CD14-positive monocyte (primary cell): ENCODE measurements around the gene COL15A1. TPM values are rescaled to one million over a fixed set of nuclear protein-coding genes. Genes with fewer than 3 reads are reported as not detected.

Experiments
- DNase-seq, 3 donors: peaks; one replicate each; pipeline ENCODE4 v3.0.0-alpha.2; 2011 to 2022
- H2AFZ ChIP-seq: 2 replicates; pipeline ENCODE4 v1.6.0; 2012; ENCODE audit warnings: mild to moderate bottlenecking, low read depth, low read length, inconsistent platforms; ENCODE audit not compliant: insufficient read depth, poor library complexity, severe bottlenecking
- H3K27ac ChIP-seq, 2 donors: 1 replicate in 1 of 2; 2 replicates in 1 of 2; pipeline ENCODE4 v1.5.1; 2012 to 2013; ENCODE audit warnings: low read length in 2 of 2, control low read depth in 1 of 2, inconsistent platforms in 1 of 2, low read depth in 1 of 2, mild to moderate bottlenecking in 1 of 2
- H3K27me3 ChIP-seq, 2 donors: one replicate each; pipeline versions ENCODE4 v1.6.0 to v1.6.1; 2011 to 2013; ENCODE audit warnings: low read length in 2 of 2; ENCODE audit not compliant: control insufficient read depth in 2 of 2, insufficient read depth in 2 of 2
- H3K36me3 ChIP-seq, 2 donors: replicated peaks in 1 of 2; 1 replicate in 1 of 2; 2 replicates in 1 of 2; pipeline versions ENCODE4 v1.5.1 to v1.6.1; 2012 to 2013; ENCODE audit warnings: low read length in 2 of 2, control low read depth in 1 of 2, inconsistent platforms in 1 of 2, mild to moderate bottlenecking in 1 of 2; ENCODE audit not compliant: insufficient read depth in 2 of 2, control insufficient read depth in 1 of 2
- H3K4me1 ChIP-seq, 2 donors: 1 replicate in 1 of 2; 2 replicates in 1 of 2; pipeline versions ENCODE4 v1.5.1 to v1.6.1; 2012 to 2013; ENCODE audit warnings: low read length in 2 of 2, control low read depth in 1 of 2, inconsistent platforms in 1 of 2, mild to moderate bottlenecking in 1 of 2, moderate library complexity in 1 of 2; ENCODE audit not compliant: insufficient read depth in 2 of 2, control insufficient read depth in 1 of 2
- H3K4me2 ChIP-seq: replicated peaks from 2 replicates; pipeline ENCODE3; 2012; ENCODE audit warnings: low read length, moderate library complexity, mild to moderate bottlenecking; ENCODE audit not compliant: poor library complexity, severe bottlenecking; ENCODE audit errors: extremely low read depth
- H3K4me3 ChIP-seq, 3 experiments: fragments of 200-600 bp in 1 of 3; sonication (generic) in 1 of 3; replicated peaks in 1 of 3; 1 replicate in 2 of 3; 2 replicates in 1 of 3; pipeline ENCODE4 v1.5.1; 2011 to 2013; ENCODE audit warnings: low read length in 3 of 3, mild to moderate bottlenecking in 3 of 3, control low read depth in 2 of 3, low read depth in 2 of 3, inconsistent platforms in 1 of 3, moderate library complexity in 1 of 3
- H3K79me2 ChIP-seq: 2 replicates; pipeline ENCODE4 v1.6.0; 2012; ENCODE audit warnings: mild to moderate bottlenecking, control low read depth, inconsistent platforms, low read length, moderate library complexity; ENCODE audit not compliant: insufficient read depth
- H3K9ac ChIP-seq: 2 replicates; pipeline ENCODE4 v1.6.0; 2017; ENCODE audit warnings: low read length, mild to moderate bottlenecking; ENCODE audit not compliant: insufficient read depth, poor library complexity, severe bottlenecking
- H3K9me3 ChIP-seq, 2 donors: replicated peaks in 1 of 2; 1 replicate in 1 of 2; 2 replicates in 1 of 2; pipeline versions ENCODE4 v1.5.1 to v1.6.1; 2012 to 2013; ENCODE audit warnings: low read length in 2 of 2, control low read depth in 1 of 2; ENCODE audit not compliant: control insufficient read depth in 1 of 2, insufficient read depth in 1 of 2
- H4K20me1 ChIP-seq: 2 replicates; pipeline ENCODE4 v1.6.0; 2012; ENCODE audit warnings: mild to moderate bottlenecking, low read length, control low read depth, moderate library complexity; ENCODE audit not compliant: insufficient read depth
- H3K27ac Mint-ChIP-seq, 7 donors: one replicate each; pipeline ENCODE4 v1.8.0; 2020; ENCODE audit warnings: mild to moderate bottlenecking in 7 of 7, mixed read lengths in 7 of 7, moderate library complexity in 6 of 7, inconsistent platforms in 2 of 7
- H3K27me3 Mint-ChIP-seq, 3 donors: one replicate each; pipeline ENCODE4 v1.8.0; 2021 to 2022; ENCODE audit warnings: low read depth in 3 of 3, mild to moderate bottlenecking in 3 of 3, mixed read lengths in 3 of 3, moderate library complexity in 3 of 3, inconsistent platforms in 1 of 3
- H3K36me3 Mint-ChIP-seq, 2 donors: one replicate each; pipeline ENCODE4 v1.8.0; 2020; ENCODE audit warnings: mixed read lengths in 2 of 2, inconsistent platforms in 1 of 2, mild to moderate bottlenecking in 1 of 2
- H3K4me1 Mint-ChIP-seq: one replicate; pipeline ENCODE4 v1.8.0; 2020; ENCODE audit warnings: mild to moderate bottlenecking, mixed read lengths
- H3K4me3 Mint-ChIP-seq, 2 donors: one replicate each; pipeline ENCODE4 v1.8.0; 2020; ENCODE audit warnings: mild to moderate bottlenecking in 2 of 2, mixed read lengths in 2 of 2, moderate library complexity in 1 of 2
- H3K9me3 Mint-ChIP-seq, 7 donors: one replicate each; pipeline ENCODE4 v1.8.0; 2020 to 2022; ENCODE audit warnings: mixed read lengths in 7 of 7, mild to moderate bottlenecking in 6 of 7, moderate library complexity in 6 of 7, inconsistent platforms in 2 of 7
- WGBS: methylation state at CpG from one replicate; pipeline ENCODE4 v1.1.5; 2013; ENCODE audit warnings: missing lambda C conversion rate; ENCODE audit not compliant: insufficient coverage; 5-methylcytosine and 5-hydroxymethylcytosine counted together
- intact Hi-C, 2 donors: fragments of 100-400 bp; cut with micrococcal nuclease; formaldehyde crosslinking; loops; one replicate each; pipeline versions ENCODE4 v1.15.0 to v1.15.1; 2023
- polyA plus RNA-seq, 3 donors: library from polyadenylated mRNA; depleted of rRNA in 1 of 3; unstranded in 2 of 3; stranded (reverse) in 1 of 3; fragments of 300-500 nt in 2 of 3; fragments of >200 nt in 1 of 3; fragmentation: Illumina TruSeq in 2 of 3; gene quantifications; 1 replicate in 2 of 3; 2 replicates in 1 of 3; pipeline ENCODE4 v1.2.3, GENCODE V29; 2012 to 2021
- TF ChIP-seq, protein P1 (sequence below): fragments of 200-600 bp; IDR thresholded peaks from one replicate; pipeline ENCODE4 v1.8.0; 2022; ENCODE audit warnings: antibody characterized with exemption, mild to moderate bottlenecking

The COL15A1 gene
- polyA plus RNA-seq, 3 donors = 0.03 to 0.14 (median 0.11) TPM

DNA sequence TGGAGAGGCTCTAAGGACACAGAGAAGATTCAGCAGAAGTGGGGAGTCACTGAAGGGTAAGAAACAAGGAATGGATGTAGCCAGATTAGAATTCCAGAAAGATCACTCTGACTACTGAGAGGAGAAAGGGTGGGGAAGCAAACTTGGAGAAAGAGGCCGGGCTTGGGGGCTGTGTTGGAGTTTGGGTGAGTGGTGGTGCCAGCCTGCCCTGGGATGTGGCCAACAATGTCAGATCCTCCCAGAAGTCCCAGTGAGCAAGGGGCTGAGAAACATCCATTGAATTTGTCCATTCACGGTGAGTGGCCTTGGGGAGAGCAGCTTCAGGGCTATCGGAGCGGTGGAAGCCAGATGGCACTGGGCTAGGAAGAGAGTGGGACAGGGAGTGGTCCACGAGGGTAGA is 60.4 kb downstream of the COL15A1 start:
- Mint-ChIP-seq H3K4me3 (no peak overlapping the region), H3K27me3 (peaks cover 7 to 28% (median 21%) of the 10 kb centered on the region in 3 donors), H3K4me1 (peaks cover 11% of the 10 kb centered on the region), H3K27ac (peak overlapping the region in 1 of 7 donors; percentile 21), H3K36me3 (no peaks in the 10 kb centered on the region), H3K9me3 (peaks cover 0 to 4% (median 0%) of the 10 kb centered on the region in 7 donors)
- Histone ChIP-seq H3K9ac (no peak overlapping the region), H3K27me3 (no peaks in the 10 kb centered on the region), H3K36me3 (no peaks in the 10 kb centered on the region), H3K27ac (no peak overlapping the region), H3K4me2 (no peak overlapping the region), H3K4me3 (no peak overlapping the region), H2AFZ (no peak overlapping the region), H3K79me2 (no peaks in the 10 kb centered on the region), H4K20me1 (no peaks in the 10 kb centered on the region), H3K9me3 (no peaks in the 10 kb centered on the region), H3K4me1 (peaks cover 10 to 23% of the 10 kb centered on the region in 2 donors)
- WGBS = 96% methylated on average over 5 of the region's 5 CpGs
- intact Hi-C loops = loop anchor here in 1 of 2 donors (10.0 kb wide), 1 partner anchor 51 kb away; no protein-coding TSS in a partner anchor
- TF ChIP-seq, protein P1, sequence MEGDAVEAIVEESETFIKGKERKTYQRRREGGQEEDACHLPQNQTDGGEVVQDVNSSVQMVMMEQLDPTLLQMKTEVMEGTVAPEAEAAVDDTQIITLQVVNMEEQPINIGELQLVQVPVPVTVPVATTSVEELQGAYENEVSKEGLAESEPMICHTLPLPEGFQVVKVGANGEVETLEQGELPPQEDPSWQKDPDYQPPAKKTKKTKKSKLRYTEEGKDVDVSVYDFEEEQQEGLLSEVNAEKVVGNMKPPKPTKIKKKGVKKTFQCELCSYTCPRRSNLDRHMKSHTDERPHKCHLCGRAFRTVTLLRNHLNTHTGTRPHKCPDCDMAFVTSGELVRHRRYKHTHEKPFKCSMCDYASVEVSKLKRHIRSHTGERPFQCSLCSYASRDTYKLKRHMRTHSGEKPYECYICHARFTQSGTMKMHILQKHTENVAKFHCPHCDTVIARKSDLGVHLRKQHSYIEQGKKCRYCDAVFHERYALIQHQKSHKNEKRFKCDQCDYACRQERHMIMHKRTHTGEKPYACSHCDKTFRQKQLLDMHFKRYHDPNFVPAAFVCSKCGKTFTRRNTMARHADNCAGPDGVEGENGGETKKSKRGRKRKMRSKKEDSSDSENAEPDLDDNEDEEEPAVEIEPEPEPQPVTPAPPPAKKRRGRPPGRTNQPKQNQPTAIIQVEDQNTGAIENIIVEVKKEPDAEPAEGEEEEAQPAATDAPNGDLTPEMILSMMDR = no peak
- no peak for DNase-seq

- H3K27me3 ChIP-seq = no peaks in the 10 kb centered on the region
- Mint-ChIP-seq H3K9me3 (peaks cover 0 to 4% (median under 1%) of the 10 kb centered on the region in 7 donors), H3K36me3 (no peaks in the 10 kb centered on the region), H3K4me1 (peaks cover 11% of the 10 kb centered on the region), H3K27me3 (peaks cover 7 to 27% (median 21%) of the 10 kb centered on the region in 3 donors), H3K4me3 (peak overlapping the region in 1 of 2 donors; percentile 57), H3K27ac (peak overlapping the region in 1 of 7 donors; percentile 64)
- no peaks in the 10 kb centered on the region for H4K20me1 ChIP-seq
- no peaks in the 10 kb centered on the region for H3K36me3 ChIP-seq
- peaks cover 10 to 23% of the 10 kb centered on the region in 2 donors for H3K4me1 ChIP-seq
- H3K4me2 ChIP-seq = no peak overlapping the region
- H3K27ac ChIP-seq = no peak overlapping the region
- H3K9me3 ChIP-seq = peaks cover 0 to under 1% of the 10 kb centered on the region in 2 donors
- H3K79me2 ChIP-seq = no peaks in the 10 kb centered on the region
- TF ChIP-seq, protein P1 = no peak
- H2AFZ ChIP-seq = no peak overlapping the region
- no peak for DNase-seq
- intact Hi-C loops = loop anchor here in 1 of 2 donors (10.0 kb wide), 1 partner anchor 50 kb away; no protein-coding TSS in a partner anchor
- no peak overlapping the region for H3K4me3 ChIP-seq
- H3K9ac ChIP-seq = no peak overlapping the region
- WGBS = 97% methylated on average over 15 of the region's 16 CpGs
Measured at GRCh38 chr9:99004717-99005460, 61.2 kb downstream of the COL15A1 start.
